GM23338 (cell line): ENCODE results near the gene RAPGEF5. TPM values are rescaled to one million over a fixed set of nuclear protein-coding genes. Genes with fewer than 3 reads are reported as not detected.

Source experiments
- ATAC-seq: fragments of 200-7000 bp; cut with Tn5 transposase; 3 replicates; pipeline ENCODE4 v1.9.1; 2020
- DNase-seq: peaks from one replicate; pipeline ENCODE4 v3.0.0-alpha.2; 2015; ENCODE audit warnings: low spot score
- H2AFZ ChIP-seq: fragments of 200-600 bp; sonication (generic); 2 replicates; pipeline ENCODE4 v1.8.0; 2016; ENCODE audit warnings: antibody characterized with exemption, mild to moderate bottlenecking, moderate library complexity
- H3F3A ChIP-seq: fragments of 200-600 bp; sonication (generic); replicated peaks from 2 replicates; pipeline ENCODE4 v1.8.0; 2017; ENCODE audit warnings: antibody characterized with exemption, mixed run types, low read depth
- H3K27ac ChIP-seq: fragments of 200-600 bp; sonication (generic); 2 replicates; pipeline ENCODE4 v1.6.1; 2016; ENCODE audit warnings: low read depth
- H3K27me3 ChIP-seq: fragments of 200-600 bp; sonication (generic); 2 replicates; pipeline ENCODE4 v1.8.0; 2016; ENCODE audit warnings: mild to moderate bottlenecking, mixed run types, moderate library complexity; ENCODE audit not compliant: insufficient read depth
- H3K36me3 ChIP-seq: fragments of 200-600 bp; sonication (generic); 2 replicates; pipeline ENCODE4 v1.8.0; 2016; ENCODE audit warnings: mild to moderate bottlenecking; ENCODE audit not compliant: insufficient read depth
- H3K4me1 ChIP-seq: fragments of 200-600 bp; sonication (generic); 2 replicates; pipeline ENCODE4 v1.8.0; 2016; ENCODE audit warnings: mild to moderate bottlenecking, moderate library complexity; ENCODE audit not compliant: insufficient read depth
- H3K4me2 ChIP-seq: fragments of 200-600 bp; sonication (generic); 2 replicates; pipeline ENCODE4 v1.7.1; 2017; ENCODE audit warnings: mixed run types
- H3K4me3 ChIP-seq: fragments of 200-600 bp; sonication (generic); 2 replicates; pipeline ENCODE4 v1.6.1; 2016; ENCODE audit warnings: mixed run types
- H3K79me2 ChIP-seq: fragments of 200-600 bp; sonication (generic); replicated peaks from 2 replicates; pipeline ENCODE4 v1.8.0; 2017; ENCODE audit warnings: mild to moderate bottlenecking; ENCODE audit not compliant: insufficient read depth
- H3K9me2 ChIP-seq: fragments of 200-600 bp; sonication (generic); 2 replicates; pipeline ENCODE4 v1.8.0; 2017; ENCODE audit not compliant: insufficient read depth
- H4K20me1 ChIP-seq: fragments of 200-600 bp; sonication (generic); replicated peaks from 2 replicates; pipeline ENCODE4 v1.8.0; 2017; ENCODE audit warnings: mild to moderate bottlenecking; ENCODE audit not compliant: insufficient read depth
- H3K27ac Mint-ChIP-seq: 2 replicates; pipeline ENCODE4 v1.8.0; 2020; ENCODE audit warnings: inconsistent platforms, mild to moderate bottlenecking, moderate library complexity, mixed read lengths
- H3K27me3 Mint-ChIP-seq: 3 replicates; pipeline ENCODE4 v1.8.0; 2022; ENCODE audit warnings: low read depth, mild to moderate bottlenecking, moderate library complexity, mixed read lengths, inconsistent platforms; ENCODE audit not compliant: insufficient read depth, poor library complexity
- H3K36me3 Mint-ChIP-seq: 3 replicates; pipeline ENCODE4 v1.8.0; 2021; ENCODE audit warnings: low read depth, mild to moderate bottlenecking, inconsistent platforms, moderate library complexity, mixed read lengths
- H3K4me1 Mint-ChIP-seq: 3 replicates; pipeline ENCODE4 v1.8.0; 2020; ENCODE audit warnings: mild to moderate bottlenecking, inconsistent platforms, mixed read lengths
- H3K4me3 Mint-ChIP-seq: 3 replicates; pipeline ENCODE4 v1.8.0; 2021; ENCODE audit warnings: moderate library complexity, mild to moderate bottlenecking, inconsistent platforms, mixed read lengths
- H3K9me3 Mint-ChIP-seq: 3 replicates; pipeline ENCODE4 v1.8.0; 2020; ENCODE audit warnings: moderate library complexity, mild to moderate bottlenecking, inconsistent platforms, mixed read lengths
- CTCF ChIP-seq, 2 experiments: fragments of 200-600 bp in 1 of 2; sonication (generic) in 1 of 2; conservative IDR thresholded peaks; 2 replicates each; pipeline versions ENCODE4 v1.5.1 to v1.6.1; 2016 to 2017; ENCODE audit warnings: antibody characterized with exemption in 2 of 2, low read depth in 2 of 2, mild to moderate bottlenecking in 2 of 2, moderate library complexity in 1 of 2
- EZH2phosphoT487 ChIP-seq: fragments of 200-600 bp; sonication (generic); IDR thresholded peaks from one replicate; pipeline ENCODE4 v1.8.1; 2018; ENCODE audit warnings: antibody characterized with exemption; ENCODE audit not compliant: unreplicated experiment
- JUNB ChIP-seq: IDR thresholded peaks from one replicate; pipeline ENCODE4 v1.6.1; 2016; ENCODE audit warnings: antibody characterized with exemption; ENCODE audit not compliant: unreplicated experiment
- NANOG ChIP-seq: IDR thresholded peaks from 2 replicates; pipeline ENCODE4 v1.6.1; 2016; ENCODE audit warnings: antibody characterized with exemption, borderline replicate concordance
- POLR2AphosphoS5 ChIP-seq: IDR thresholded peaks from 2 replicates; pipeline ENCODE4 v1.6.1; 2016; ENCODE audit warnings: antibody characterized with exemption, low read depth
- STAT1 ChIP-seq: IDR thresholded peaks from one replicate; pipeline ENCODE4 v1.6.1; 2016; ENCODE audit warnings: antibody characterized with exemption; ENCODE audit not compliant: unreplicated experiment
- ZNF114 ChIP-seq: fragments of 250-450 bp; sonication (Bioruptor Pico); IDR thresholded peaks from 2 replicates; pipeline ENCODE4 v1.5.0; 2020; ENCODE audit warnings: mild to moderate bottlenecking, moderate library complexity
- polyA plus RNA-seq: library from polyadenylated mRNA; unstranded; fragments of >200 nt; fragmentation: Nextera tagmentation; extraction: Ambion mirVana; gene quantifications from 2 replicates; pipeline ENCODE4 v1.2.1, GENCODE V29; 2016
- total RNA-seq: library from RNA; depleted of rRNA; stranded (reverse); fragments of >200 nt; shearing (Covaris generic); gene quantifications from 2 replicates; pipeline ENCODE4 v1.2.3, GENCODE V29; 2014
- TF ChIP-seq, protein P1 (sequence below): IDR thresholded peaks from 2 replicates; pipeline ENCODE4 v1.6.1; 2016; ENCODE audit warnings: antibody characterized with exemption
- TF ChIP-seq, protein P2 (sequence below): fragments of 250-450 bp; sonication (Bioruptor Pico); IDR thresholded peaks from 2 replicates; pipeline ENCODE4 v1.5.0; 2020; ENCODE audit warnings: mild to moderate bottlenecking, moderate library complexity

RAPGEF5 gene
- total and polyA plus RNA-seq, 2 experiments from 2014 or later, result 6.3 to 13.1 TPM

- no peak for TF ChIP-seq CTCF (conservative IDR thresholded peaks at IDR 0.05; ENCODE audit: low read depth in 2 of 2)
Measured at GRCh38 chr7:22179442-22179879, 177.5 kb downstream of the RAPGEF5 start (continued).

DNA sequence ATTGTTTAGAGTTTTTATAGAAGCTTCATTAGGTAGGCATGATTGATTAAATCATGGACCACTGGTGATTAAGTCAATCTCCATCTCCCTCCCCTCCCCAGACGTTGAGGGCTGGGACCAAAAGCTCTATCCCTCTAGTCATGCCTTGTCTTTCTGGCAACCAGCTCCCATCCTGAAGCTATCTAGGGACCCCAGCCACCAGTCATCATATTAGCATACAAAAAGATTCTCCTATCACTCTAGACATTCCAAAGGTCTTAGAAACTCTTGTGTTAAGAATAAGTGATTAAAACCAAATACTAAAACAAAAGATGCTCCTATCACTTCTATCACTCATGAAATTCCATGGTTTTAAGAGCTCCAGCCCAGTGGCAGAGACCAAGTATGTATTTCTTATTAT is 178.2 kb downstream of the RAPGEF5 start:
- H3K79me2 ChIP-seq, result no peaks in the 10 kb centered on the region
- H3F3A ChIP-seq, result no peaks in the 10 kb centered on the region
- Mint-ChIP-seq H3K27me3 (peaks cover 7% of the 10 kb centered on the region), H3K36me3 (peaks cover 26% of the 10 kb centered on the region), H3K9me3 (0 out of 3 replicates have a peak, but pooled peaks cover 4% of the 10 kb centered on the region), H3K4me1 (peaks cover 26% of the 10 kb centered on the region), H3K27ac (no peak overlapping the region), H3K4me3 (no peak overlapping the region)
- DNase-seq (no peak), ATAC-seq (peak; percentile 22; the same call in 1 of the 3 replicates)
- H3K4me1 ChIP-seq, result 0 out of 2 replicates have a peak, but pooled peaks cover 10% of the 10 kb centered on the region
- H4K20me1 ChIP-seq, result no peaks in the 10 kb centered on the region
- H3K4me2 ChIP-seq, result peak overlapping the region; percentile 12; the same call in 1 of the 2 replicates
- no peaks in the 10 kb centered on the region for H3K9me2 ChIP-seq
- TF ChIP-seq JUNB (no peak), EZH2phosphoT487 (no peak), ZNF114 (CRISPR knock-in tag) (no peak), NANOG (no peak), STAT1 (no peak), POLR2AphosphoS5 (no peak), CTCF (conservative IDR thresholded peaks at IDR 0.05; ENCODE audit: low read depth in 2 of 2) (no peak)
- TF ChIP-seq, protein P1, sequence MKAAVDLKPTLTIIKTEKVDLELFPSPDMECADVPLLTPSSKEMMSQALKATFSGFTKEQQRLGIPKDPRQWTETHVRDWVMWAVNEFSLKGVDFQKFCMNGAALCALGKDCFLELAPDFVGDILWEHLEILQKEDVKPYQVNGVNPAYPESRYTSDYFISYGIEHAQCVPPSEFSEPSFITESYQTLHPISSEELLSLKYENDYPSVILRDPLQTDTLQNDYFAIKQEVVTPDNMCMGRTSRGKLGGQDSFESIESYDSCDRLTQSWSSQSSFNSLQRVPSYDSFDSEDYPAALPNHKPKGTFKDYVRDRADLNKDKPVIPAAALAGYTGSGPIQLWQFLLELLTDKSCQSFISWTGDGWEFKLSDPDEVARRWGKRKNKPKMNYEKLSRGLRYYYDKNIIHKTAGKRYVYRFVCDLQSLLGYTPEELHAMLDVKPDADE, result no peak
- TF ChIP-seq, protein P2, sequence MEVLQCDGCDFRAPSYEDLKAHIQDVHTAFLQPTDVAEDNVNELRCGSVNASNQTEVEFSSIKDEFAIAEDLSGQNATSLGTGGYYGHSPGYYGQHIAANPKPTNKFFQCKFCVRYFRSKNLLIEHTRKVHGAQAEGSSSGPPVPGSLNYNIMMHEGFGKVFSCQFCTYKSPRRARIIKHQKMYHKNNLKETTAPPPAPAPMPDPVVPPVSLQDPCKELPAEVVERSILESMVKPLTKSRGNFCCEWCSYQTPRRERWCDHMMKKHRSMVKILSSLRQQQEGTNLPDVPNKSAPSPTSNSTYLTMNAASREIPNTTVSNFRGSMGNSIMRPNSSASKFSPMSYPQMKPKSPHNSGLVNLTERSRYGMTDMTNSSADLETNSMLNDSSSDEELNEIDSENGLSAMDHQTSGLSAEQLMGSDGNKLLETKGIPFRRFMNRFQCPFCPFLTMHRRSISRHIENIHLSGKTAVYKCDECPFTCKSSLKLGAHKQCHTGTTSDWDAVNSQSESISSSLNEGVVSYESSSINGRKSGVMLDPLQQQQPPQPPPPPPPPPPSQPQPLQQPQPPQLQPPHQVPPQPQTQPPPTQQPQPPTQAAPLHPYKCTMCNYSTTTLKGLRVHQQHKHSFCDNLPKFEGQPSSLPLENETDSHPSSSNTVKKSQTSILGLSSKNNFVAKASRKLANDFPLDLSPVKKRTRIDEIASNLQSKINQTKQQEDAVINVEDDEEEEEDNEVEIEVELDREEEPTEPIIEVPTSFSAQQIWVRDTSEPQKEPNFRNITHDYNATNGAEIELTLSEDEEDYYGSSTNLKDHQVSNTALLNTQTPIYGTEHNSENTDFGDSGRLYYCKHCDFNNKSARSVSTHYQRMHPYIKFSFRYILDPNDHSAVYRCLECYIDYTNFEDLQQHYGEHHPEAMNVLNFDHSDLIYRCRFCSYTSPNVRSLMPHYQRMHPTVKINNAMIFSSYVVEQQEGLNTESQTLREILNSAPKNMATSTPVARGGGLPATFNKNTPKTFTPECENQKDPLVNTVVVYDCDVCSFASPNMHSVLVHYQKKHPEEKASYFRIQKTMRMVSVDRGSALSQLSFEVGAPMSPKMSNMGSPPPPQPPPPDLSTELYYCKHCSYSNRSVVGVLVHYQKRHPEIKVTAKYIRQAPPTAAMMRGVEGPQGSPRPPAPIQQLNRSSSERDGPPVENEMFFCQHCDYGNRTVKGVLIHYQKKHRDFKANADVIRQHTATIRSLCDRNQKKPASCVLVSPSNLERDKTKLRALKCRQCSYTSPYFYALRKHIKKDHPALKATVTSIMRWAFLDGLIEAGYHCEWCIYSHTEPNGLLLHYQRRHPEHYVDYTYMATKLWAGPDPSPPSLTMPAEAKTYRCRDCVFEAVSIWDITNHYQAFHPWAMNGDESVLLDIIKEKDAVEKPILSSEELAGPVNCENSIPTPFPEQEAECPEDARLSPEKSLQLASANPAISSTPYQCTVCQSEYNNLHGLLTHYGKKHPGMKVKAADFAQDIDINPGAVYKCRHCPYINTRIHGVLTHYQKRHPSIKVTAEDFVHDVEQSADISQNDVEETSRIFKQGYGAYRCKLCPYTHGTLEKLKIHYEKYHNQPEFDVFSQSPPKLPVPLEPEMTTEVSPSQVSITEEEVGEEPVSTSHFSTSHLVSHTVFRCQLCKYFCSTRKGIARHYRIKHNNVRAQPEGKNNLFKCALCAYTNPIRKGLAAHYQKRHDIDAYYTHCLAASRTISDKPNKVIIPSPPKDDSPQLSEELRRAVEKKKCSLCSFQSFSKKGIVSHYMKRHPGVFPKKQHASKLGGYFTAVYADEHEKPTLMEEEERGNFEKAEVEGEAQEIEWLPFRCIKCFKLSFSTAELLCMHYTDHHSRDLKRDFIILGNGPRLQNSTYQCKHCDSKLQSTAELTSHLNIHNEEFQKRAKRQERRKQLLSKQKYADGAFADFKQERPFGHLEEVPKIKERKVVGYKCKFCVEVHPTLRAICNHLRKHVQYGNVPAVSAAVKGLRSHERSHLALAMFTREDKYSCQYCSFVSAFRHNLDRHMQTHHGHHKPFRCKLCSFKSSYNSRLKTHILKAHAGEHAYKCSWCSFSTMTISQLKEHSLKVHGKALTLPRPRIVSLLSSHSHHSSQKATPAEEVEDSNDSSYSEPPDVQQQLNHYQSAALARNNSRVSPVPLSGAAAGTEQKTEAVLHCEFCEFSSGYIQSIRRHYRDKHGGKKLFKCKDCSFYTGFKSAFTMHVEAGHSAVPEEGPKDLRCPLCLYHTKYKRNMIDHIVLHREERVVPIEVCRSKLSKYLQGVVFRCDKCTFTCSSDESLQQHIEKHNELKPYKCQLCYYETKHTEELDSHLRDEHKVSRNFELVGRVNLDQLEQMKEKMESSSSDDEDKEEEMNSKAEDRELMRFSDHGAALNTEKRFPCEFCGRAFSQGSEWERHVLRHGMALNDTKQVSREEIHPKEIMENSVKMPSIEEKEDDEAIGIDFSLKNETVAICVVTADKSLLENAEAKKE (CRISPR knock-in tag), result no peak
- H2AFZ ChIP-seq, result no peak overlapping the region
- no peak overlapping the region for H3K27ac ChIP-seq
- H3K27me3 ChIP-seq, result no peaks in the 10 kb centered on the region
- H3K4me3 ChIP-seq, result no peak overlapping the region
- no peaks in the 10 kb centered on the region for H3K36me3 ChIP-seq
